GM12878 (cell line): Measurements from ENCODE around the gene B4GALT5. TPM values are rescaled to one million over a fixed set of nuclear protein-coding genes. Genes with fewer than 3 reads are reported as not detected.

Experiments used
- ATAC-seq: fragments of 200-7000 bp; cut with Tn5 transposase; 3 replicates; pipeline ENCODE4 v1.9.1; 2020; ENCODE audit warnings: mild to moderate bottlenecking, moderate library complexity
- BruUV-seq: library from RNA; stranded (reverse); fragments of 400-500 nt; replicated peaks from 2 replicates; lab custom pipeline; 2021; lab: Mats Ljungman, UMichigan
- CTCF ChIA-PET: fragments of 300-600 bp; sonication (Branson Sonifier 250); formaldehyde crosslinking; extraction: SDS; loops from one replicate; lab custom pipeline; 2021; ENCODE audit warnings: inconsistent platforms; lab: Yijun Ruan, JAX
- POLR2A ChIA-PET: fragments of 350-600 bp; formaldehyde crosslinking; extraction: SDS; loops from one replicate; lab custom pipeline; 2021; ENCODE audit warnings: inconsistent platforms; lab: Charles Lee
- RAD21 ChIA-PET: fragments of 300-600 bp; sonication (Branson Sonifier 250); formaldehyde crosslinking; loops from one replicate; lab custom pipeline; 2023; ENCODE audit warnings: antibody characterized with exemption; ENCODE audit not compliant: unreplicated experiment; lab: Charles Lee
- SMC1A ChIA-PET: fragments of 300-600 bp; sonication (Branson Sonifier 250); formaldehyde crosslinking; loops from one replicate; lab custom pipeline; 2023; ENCODE audit not compliant: unreplicated experiment, uncharacterized antibody; lab: Charles Lee
- DNase-seq: peaks from one replicate; pipeline ENCODE4 v3.0.0-alpha.2; 2011; ENCODE audit warnings: low read depth, low spot score
- FAIRE-seq: peaks from 3 replicates; lab custom pipeline; 2011; peaks lifted over from hg19 to GRCh38; lab: Jason Lieb, UNC
- H2AFZ ChIP-seq: 2 replicates; pipeline ENCODE4 v1.6.0; 2011; ENCODE audit warnings: low read depth, low read length, control low read depth; ENCODE audit not compliant: control insufficient read depth
- H3K27ac ChIP-seq: 2 replicates; pipeline ENCODE4 v1.5.1; 2011; ENCODE audit warnings: control low read depth; ENCODE audit not compliant: control insufficient read depth, insufficient read depth
- H3K27me3 ChIP-seq, 2 experiments: replicated peaks in 1 of 2; 2 replicates each; pipeline versions ENCODE4 v1.6.0 to v1.6.1; 2011; ENCODE audit warnings: low read length in 1 of 2; ENCODE audit not compliant: control insufficient read depth in 2 of 2, insufficient read depth in 2 of 2
- H3K36me3 ChIP-seq, 2 experiments: 2 replicates each; pipeline ENCODE4 v1.5.1; 2011; ENCODE audit warnings: low read length in 1 of 2; ENCODE audit not compliant: control insufficient read depth in 2 of 2, insufficient read depth in 2 of 2
- H3K4me1 ChIP-seq: 2 replicates; pipeline ENCODE4 v1.6.1; 2011; ENCODE audit warnings: mild to moderate bottlenecking, low read length, moderate library complexity, mixed read lengths; ENCODE audit not compliant: control insufficient read depth, insufficient read depth
- H3K4me2 ChIP-seq: 2 replicates; pipeline ENCODE4 v1.6.0; 2011; ENCODE audit warnings: control low read depth; ENCODE audit not compliant: control insufficient read depth, insufficient read depth
- H3K4me3 ChIP-seq: fragments of 200-600 bp; sonication (generic); 2 replicates; pipeline ENCODE4 v1.5.1; 2016
- H3K79me2 ChIP-seq: 2 replicates; pipeline ENCODE4 v1.6.0; 2011; ENCODE audit warnings: low read length; ENCODE audit not compliant: control insufficient read depth, insufficient read depth
- H3K9ac ChIP-seq: 2 replicates; pipeline ENCODE4 v1.8.0; 2011; ENCODE audit warnings: low read length, control low read depth, mixed read lengths; ENCODE audit not compliant: control insufficient read depth, insufficient read depth
- H3K9me3 ChIP-seq: replicated peaks from 3 replicates; pipeline ENCODE4 v1.5.1; 2011; ENCODE audit warnings: mild to moderate bottlenecking, low read length; ENCODE audit not compliant: control insufficient read depth, insufficient read depth
- H4K20me1 ChIP-seq: 2 replicates; pipeline ENCODE4 v1.6.0; 2011; ENCODE audit not compliant: control insufficient read depth, insufficient read depth
- CHD2 ChIP-seq: IDR thresholded peaks from 2 replicates; pipeline ENCODE4 v1.6.1; 2011; ENCODE audit warnings: low read depth, low read length, improper control_type of control experiment, borderline replicate concordance
- EED ChIP-seq: sonication (generic); IDR thresholded peaks from 2 replicates; pipeline ENCODE4 v1.6.1; 2016; ENCODE audit warnings: antibody characterized with exemption, low read depth
- EP300 ChIP-seq, 2 experiments: fragments of 150-350 bp in 1 of 2; IDR thresholded peaks; 2 replicates each; pipeline ENCODE4 v1.6.1; 2011 to 2012; ENCODE audit warnings: low read depth in 2 of 2, low read length in 2 of 2, borderline replicate concordance in 1 of 2, improper control_type of control experiment in 1 of 2, inconsistent platforms in 1 of 2; ENCODE audit not compliant: control insufficient read depth in 1 of 2
- HDGF ChIP-seq: fragments of 450-650 bp; IDR thresholded peaks from 2 replicates; pipeline ENCODE4 v1.6.1; 2016; ENCODE audit warnings: antibody characterized with exemption
- IKZF2 ChIP-seq, 2 experiments: fragments of 450-650 bp; IDR thresholded peaks; 2 replicates each; pipeline ENCODE4 v1.6.1; 2017; ENCODE audit warnings: mild to moderate bottlenecking in 2 of 2, moderate library complexity in 2 of 2
- IRF4 ChIP-seq: IDR thresholded peaks from 2 replicates; pipeline ENCODE4 v1.6.1; 2011; ENCODE audit warnings: low read depth, low read length
- NKRF ChIP-seq: fragments of 450-650 bp; conservative IDR thresholded peaks from 2 replicates; pipeline ENCODE4 v1.6.1; 2017; ENCODE audit warnings: mild to moderate bottlenecking, moderate library complexity
- RELB ChIP-seq: fragments of 450-650 bp; IDR thresholded peaks from 2 replicates; pipeline ENCODE4 v1.6.1; 2017; ENCODE audit warnings: low read depth, mild to moderate bottlenecking, moderate library complexity
- TCF12 ChIP-seq: IDR thresholded peaks from 2 replicates; pipeline ENCODE4 v1.6.1; 2011; ENCODE audit warnings: low read depth, mild to moderate bottlenecking, low read length
- ZNF24 ChIP-seq: fragments of 450-650 bp; IDR thresholded peaks from 2 replicates; pipeline ENCODE4 v1.6.1; 2017; ENCODE audit warnings: antibody characterized with exemption, mild to moderate bottlenecking
- WGBS: methylation state at CpG from one replicate; pipeline ENCODE4 v1.1.6; 2016; ENCODE audit warnings: low lambda C conversion rate; ENCODE audit not compliant: insufficient replicate concordance, insufficient coverage; ENCODE audit errors: missing lambda C conversion rate; 5-methylcytosine and 5-hydroxymethylcytosine counted together
- in situ Hi-C: fragments of 300-500 bp; cut with MboI; formaldehyde crosslinking; loops from 9 replicates; pipeline ENCODE4 v1.14.3; 2018; ENCODE audit warnings: mixed read lengths
- intact Hi-C: fragments of 100-400 bp; cut with micrococcal nuclease; formaldehyde crosslinking; loops from one replicate; pipeline ENCODE4 v1.14.2; 2022; ENCODE audit not compliant: unreplicated experiment
- polyA plus RNA-seq, 11 experiments: library from polyadenylated mRNA; depleted of rRNA in 4 of 11; unstranded in 6 of 11; stranded (reverse) in 5 of 11; fragments of >200 nt; fragmentation: Nextera tagmentation in 4 of 11; fragmentation: Illumina TruSeq in 1 of 11; extraction: Ambion mirVana in 4 of 11; extraction: Trizol in 1 of 11; gene quantifications; 1 replicate in 1 of 11; 2 replicates in 10 of 11; pipeline versions ENCODE4 v1.2.1 to v1.2.3, GENCODE V29; 2011 to 2016; ENCODE audit warnings: inconsistent platforms in 2 of 11, missing spikeins in 2 of 11, low read depth in 1 of 11
- total RNA-seq, 4 experiments: library from RNA; depleted of rRNA in 3 of 4; stranded (reverse); fragments of >200 nt in 3 of 4; fragmentation: Illumina TruSeq in 1 of 4; extraction: Trizol in 1 of 4; gene quantifications; 2 replicates each; pipeline versions ENCODE4 v1.2.1 to v1.2.3, GENCODE V29; 2013 to 2021
- TF ChIP-seq, protein P1 (sequence below): fragments of 450-650 bp; IDR thresholded peaks from 2 replicates; pipeline ENCODE4 v1.6.1; 2016; ENCODE audit warnings: mild to moderate bottlenecking
- TF ChIP-seq, protein P2 (sequence below): fragments of 450-650 bp; IDR thresholded peaks from 2 replicates; pipeline ENCODE4 v1.6.1; 2017; ENCODE audit warnings: mild to moderate bottlenecking, moderate library complexity

B4GALT5 gene
- total and polyA plus RNA-seq, 10 of the 15 experiments (the other 5 are each of a cell fraction or from before 2014, with no cell fraction given) = 2.0 to 55.5 (median 20.2) TPM

DNA sequence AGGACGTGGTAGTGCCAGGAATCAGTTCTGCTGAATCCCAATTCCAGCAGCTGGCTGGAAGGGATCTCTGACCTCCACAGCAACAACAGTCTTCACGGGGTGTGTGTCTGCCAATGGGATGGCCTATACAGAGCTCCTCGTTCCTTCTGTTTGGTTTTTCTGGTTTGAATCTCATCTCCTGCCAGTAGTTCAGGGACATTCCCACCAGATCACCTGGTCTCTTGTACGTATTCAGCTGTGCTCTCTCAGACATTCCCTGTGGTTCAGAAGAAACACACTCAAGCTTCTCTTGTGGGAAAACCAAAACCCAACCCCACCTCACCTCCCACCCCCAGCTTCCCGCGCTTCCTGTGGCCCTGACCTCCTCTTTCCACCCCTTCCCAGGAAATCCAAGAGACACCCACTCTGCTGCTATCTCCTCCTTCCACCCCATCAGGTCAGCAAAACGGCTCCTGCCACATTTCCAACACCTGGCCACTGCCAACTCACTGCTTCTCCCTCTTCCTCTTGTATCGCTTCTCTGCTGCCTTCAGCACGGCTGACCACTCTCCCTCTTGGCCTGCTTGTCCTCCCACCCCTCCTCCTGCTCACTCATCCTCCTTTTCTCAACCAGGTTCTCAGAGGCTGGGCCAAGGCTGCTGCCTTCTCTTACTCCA is 82.5 kb downstream of the B4GALT5 start:
- Histone ChIP-seq H3K27me3 (no peaks in the 10 kb centered on the region), H3K9ac (peak overlapping the region; percentile 8), H3K27ac (peak overlapping the region; percentile 77), H3K4me3 (no peak overlapping the region), H3K9me3 (peaks cover 3% of the 10 kb centered on the region; the same call in 2 of the 3 replicates), H3K79me2 (no peaks in the 10 kb centered on the region), H3K4me1 (peaks cover 53% of the 10 kb centered on the region), H3K4me2 (peak overlapping the region; percentile 49), H4K20me1 (no peaks in the 10 kb centered on the region), H3K36me3 (peaks cover 5 to 9% of the 10 kb centered on the region in 2 experiments; a peak in 3 of 4 replicates), H2AFZ (no peak overlapping the region; the same call in 1 of the 2 replicates)
- WGBS = 26% methylated on average over 9 of the region's 9 CpGs
- ChIA-PET POLR2A (interaction anchor here (0.9 to 2.6 kb wide), 13 partner anchors 10 to 192 kb away, joined by 3 to 15 read pairs (median 5); no protein-coding TSS in a partner anchor), SMC1A (interaction anchor here (0.8 to 11.1 kb wide), 30 partner anchors 10 to 219 kb away, joined by 3 to 110 read pairs (median 6); partner anchors contain the start of gene B4GALT5), CTCF (interaction anchor here (0.6 to 2.2 kb wide), 18 partner anchors 8 to 215 kb away, joined by 3 to 22 read pairs (median 4); no protein-coding TSS in a partner anchor), RAD21 (interaction anchor here (0.7 to 3.0 kb wide), 27 partner anchors 7 to 217 kb away, joined by 3 to 53 read pairs (median 5); partner anchors contain the start of gene SLC9A8)
- in situ Hi-C loops (no loop called here), intact Hi-C loops (loop anchor here (5.0 kb wide), 1 partner anchor 76 kb away; no protein-coding TSS in a partner anchor)
- no peak for DNase-seq
- peak; percentile 75 for ATAC-seq
- no peak for FAIRE-seq
- no TSS peak for BruUV-seq
- TF ChIP-seq EED (peak; percentile 37; the same call in 1 of the 2 replicates), ZNF24 (0 out of 2 replicates have a peak, but pooled peaks have one; percentile 7), NKRF (no peak), CHD2 (0 out of 2 replicates have a peak, but pooled peaks have one; percentile 22), IRF4 (no peak), IKZF2 (IDR thresholded peaks at IDR 0.05) (peak; percentile 41 to 76), RELB (peak; percentile 49), HDGF (peak; percentile 89; the same call in 1 of the 2 replicates), TCF12 (0 out of 2 replicates have a peak, but pooled peaks have one; percentile 31), EP300 (IDR thresholded peaks at IDR 0.05; ENCODE audit: borderline replicate concordance in 1 of 2, control insufficient read depth in 1 of 2, low read depth in 2 of 2, low read length in 2 of 2) (peak in 1 of 2 experiments; percentile 39; a peak in 1 of 4 replicates)
- TF ChIP-seq, protein P1, sequence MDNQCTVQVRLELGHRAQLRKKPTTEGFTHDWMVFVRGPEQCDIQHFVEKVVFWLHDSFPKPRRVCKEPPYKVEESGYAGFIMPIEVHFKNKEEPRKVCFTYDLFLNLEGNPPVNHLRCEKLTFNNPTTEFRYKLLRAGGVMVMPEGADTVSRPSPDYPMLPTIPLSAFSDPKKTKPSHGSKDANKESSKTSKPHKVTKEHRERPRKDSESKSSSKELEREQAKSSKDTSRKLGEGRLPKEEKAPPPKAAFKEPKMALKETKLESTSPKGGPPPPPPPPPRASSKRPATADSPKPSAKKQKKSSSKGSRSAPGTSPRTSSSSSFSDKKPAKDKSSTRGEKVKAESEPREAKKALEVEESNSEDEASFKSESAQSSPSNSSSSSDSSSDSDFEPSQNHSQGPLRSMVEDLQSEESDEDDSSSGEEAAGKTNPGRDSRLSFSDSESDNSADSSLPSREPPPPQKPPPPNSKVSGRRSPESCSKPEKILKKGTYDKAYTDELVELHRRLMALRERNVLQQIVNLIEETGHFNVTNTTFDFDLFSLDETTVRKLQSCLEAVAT = peak; percentile 52
- TF ChIP-seq, protein P2, sequence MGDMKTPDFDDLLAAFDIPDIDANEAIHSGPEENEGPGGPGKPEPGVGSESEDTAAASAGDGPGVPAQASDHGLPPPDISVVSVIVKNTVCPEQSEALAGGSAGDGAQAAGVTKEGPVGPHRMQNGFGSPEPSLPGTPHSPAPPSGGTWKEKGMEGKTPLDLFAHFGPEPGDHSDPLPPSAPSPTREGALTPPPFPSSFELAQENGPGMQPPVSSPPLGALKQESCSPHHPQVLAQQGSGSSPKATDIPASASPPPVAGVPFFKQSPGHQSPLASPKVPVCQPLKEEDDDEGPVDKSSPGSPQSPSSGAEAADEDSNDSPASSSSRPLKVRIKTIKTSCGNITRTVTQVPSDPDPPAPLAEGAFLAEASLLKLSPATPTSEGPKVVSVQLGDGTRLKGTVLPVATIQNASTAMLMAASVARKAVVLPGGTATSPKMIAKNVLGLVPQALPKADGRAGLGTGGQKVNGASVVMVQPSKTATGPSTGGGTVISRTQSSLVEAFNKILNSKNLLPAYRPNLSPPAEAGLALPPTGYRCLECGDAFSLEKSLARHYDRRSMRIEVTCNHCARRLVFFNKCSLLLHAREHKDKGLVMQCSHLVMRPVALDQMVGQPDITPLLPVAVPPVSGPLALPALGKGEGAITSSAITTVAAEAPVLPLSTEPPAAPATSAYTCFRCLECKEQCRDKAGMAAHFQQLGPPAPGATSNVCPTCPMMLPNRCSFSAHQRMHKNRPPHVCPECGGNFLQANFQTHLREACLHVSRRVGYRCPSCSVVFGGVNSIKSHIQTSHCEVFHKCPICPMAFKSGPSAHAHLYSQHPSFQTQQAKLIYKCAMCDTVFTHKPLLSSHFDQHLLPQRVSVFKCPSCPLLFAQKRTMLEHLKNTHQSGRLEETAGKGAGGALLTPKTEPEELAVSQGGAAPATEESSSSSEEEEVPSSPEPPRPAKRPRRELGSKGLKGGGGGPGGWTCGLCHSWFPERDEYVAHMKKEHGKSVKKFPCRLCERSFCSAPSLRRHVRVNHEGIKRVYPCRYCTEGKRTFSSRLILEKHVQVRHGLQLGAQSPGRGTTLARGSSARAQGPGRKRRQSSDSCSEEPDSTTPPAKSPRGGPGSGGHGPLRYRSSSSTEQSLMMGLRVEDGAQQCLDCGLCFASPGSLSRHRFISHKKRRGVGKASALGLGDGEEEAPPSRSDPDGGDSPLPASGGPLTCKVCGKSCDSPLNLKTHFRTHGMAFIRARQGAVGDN = no peak; the same call in 1 of the 2 replicates
